NCI-H1436 (cell line): Measurements from ENCODE around the gene IFIT3.

ENCODE experiments used
- DNase-seq: peaks from one replicate; lab custom pipeline; 2025; lab: John Stamatoyannopoulos, UW

The IFIT3 gene

GRCh38 chr10:89362929-89363328, 35.1 kb downstream of the IFIT3 start:
- DNase-seq = no peak

DNA sequence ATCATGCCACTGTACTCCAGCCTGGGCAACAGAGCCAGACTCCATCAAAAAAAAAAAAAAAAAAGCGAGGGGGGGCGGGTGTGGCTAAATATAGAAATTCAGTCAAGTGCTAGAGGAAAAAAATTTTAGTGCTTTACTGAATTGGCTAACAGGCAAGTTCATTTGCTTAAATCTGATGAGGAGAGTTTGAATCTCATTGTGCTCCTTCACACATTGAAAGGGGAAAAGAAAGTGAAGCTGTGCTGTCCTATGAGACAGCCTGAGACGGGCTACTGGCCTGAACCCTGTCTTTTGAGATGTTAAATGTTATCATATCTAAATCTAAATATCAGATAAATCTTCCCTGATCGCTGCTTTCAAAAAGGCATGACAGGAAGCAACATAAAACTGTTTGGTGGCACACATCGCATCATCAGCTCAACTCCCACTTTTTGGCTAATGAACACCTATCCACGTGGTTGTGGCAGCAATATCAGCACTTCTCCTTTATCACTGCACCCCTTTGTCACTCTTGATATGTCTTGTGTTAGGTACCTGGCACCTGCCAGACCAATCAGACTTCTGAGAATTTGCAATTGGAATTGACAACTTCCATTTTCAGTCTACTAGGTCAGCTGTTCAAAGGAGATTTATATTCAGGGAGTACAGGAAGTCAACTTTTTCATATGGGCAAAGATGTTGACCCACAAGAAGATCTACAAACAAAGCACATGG, 36.1 kb downstream of the IFIT3 start:
- DNase-seq = no peak

- DNase-seq = no peak
Observed at GRCh38 chr10:89364531-89364930, 36.7 kb downstream of the IFIT3 start.

- peak; percentile 57 for DNase-seq
Observed at GRCh38 chr10:89367529-89367928, 39.7 kb downstream of the IFIT3 start.

GRCh38 chr10:89368129-89368528, 40.3 kb downstream of the IFIT3 start:
- no peak for DNase-seq

DNA sequence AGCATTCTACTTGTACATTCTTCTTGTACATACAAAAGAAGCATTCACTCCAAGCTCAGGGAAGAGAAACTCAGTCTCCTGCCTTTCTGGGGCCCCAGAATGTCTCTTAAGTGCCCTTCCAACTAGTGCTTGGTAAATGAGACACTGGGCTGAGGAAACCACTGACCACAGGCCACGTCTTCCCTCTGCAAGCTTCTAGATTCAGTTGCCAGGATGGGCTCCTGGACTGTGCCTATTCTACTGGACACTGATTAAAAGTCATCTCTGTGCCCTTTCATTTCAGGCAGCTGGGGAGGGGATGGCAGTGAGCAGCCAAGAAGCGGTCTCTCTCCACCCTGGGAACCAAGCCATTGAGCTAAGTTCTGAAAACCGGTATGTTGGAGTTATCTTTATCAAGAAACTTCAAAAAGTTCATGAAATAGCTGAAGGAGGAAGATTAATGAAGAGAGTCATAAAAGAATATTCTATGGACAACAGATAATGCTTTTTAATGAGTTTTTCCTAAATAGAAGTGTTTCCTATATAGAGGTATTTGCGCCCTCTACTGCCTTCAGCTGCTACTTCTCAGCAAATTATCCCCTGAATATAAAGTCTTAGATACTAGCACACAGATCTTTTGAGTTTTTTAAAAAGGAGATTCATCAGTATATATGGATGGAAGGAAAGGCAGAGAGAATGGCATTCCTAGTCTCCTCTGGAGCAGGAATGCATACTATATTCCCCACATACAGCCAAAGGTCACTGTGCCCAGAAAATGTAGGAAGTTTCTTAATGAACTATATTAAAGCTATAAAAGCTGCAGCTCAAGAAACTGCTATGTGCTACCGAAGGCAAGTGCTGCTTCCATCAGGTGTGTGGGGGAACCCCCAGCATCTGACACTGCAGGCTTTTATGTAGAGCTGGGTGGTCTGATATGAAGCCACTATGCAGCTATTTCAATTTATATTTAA, 41.6 kb downstream of the IFIT3 start:
- no peak for DNase-seq

GRCh38 chr10:89371079-89371478, 43.3 kb downstream of the IFIT3 start:
- no peak for DNase-seq

DNA sequence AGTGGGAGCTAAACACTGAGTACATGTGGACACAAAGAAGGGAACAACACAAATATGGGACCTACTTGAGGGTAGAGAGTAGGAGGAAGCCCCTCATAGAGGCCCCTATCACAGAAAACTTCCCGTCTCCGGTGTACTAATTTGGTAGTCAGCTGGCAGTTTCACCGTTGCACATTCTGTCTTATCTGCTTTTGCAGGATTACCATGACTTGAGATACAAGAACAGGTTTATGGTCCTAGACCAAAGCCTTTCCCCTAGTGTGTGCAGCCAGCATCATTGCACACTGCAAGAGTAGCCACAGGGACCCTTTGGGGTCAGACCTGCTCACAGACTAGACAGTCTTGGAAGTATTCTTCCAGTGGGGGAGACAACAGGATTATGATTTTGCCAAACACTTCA, 44.2 kb downstream of the IFIT3 start:
- DNase-seq = no peak

DNA sequence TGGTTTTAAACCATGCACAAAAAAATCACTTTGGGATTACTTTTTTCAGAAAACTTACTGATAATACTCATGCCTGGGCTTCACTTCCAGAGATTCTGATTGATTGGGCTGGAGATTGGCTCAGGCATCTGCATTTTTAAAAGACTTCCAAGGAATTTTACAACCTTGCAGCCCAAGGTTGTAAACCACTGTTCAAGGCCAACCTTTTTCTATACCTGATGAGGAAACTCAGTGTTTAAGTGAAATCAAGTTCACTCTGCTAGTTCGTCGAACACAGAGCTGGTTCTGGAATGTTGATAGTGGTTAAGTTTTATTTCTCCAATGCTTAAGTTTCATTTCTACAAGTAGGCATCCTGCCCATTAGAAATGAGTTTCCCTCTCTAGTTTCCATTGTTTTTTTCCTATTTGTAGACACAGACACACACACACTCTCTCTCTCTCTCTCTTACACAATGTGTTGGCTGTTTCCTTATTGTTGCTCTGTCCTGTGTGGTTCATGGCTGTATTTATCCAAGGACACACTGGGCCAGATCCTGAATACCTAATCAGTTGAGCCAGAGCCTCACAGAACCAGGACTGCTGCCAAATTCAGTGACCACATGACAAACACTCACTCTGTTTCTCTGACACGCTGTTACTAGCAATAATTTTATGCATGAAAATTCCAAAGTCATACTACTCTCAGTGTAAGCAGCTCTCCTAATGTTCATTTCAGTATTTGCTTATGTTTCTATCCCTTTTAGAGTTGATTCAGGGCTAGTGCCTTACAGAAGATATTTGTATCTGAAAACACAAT, 46.3 kb downstream of the IFIT3 start:
- DNase-seq = no peak

DNA sequence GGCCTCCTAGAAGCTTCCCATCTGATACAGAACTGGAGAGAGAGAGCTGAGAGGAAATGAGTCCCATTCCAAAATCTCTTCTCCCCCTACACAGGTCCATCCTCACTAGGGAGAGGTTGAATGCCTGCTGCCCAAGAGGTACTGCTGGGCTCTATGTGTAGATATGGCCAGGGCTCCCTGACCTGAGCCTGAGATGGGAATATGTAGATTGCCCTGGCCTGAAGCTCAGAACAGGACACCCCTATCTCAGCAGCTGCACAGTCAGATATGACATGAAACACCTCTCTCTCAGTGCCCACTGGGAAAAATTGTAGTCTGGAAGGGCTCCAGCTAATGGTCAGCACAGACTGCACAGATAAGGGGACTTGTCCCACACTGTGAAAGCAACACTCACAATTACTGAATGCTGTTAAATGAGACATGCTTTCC, 46.9 kb downstream of the IFIT3 start:
- DNase-seq = no peak

DNA sequence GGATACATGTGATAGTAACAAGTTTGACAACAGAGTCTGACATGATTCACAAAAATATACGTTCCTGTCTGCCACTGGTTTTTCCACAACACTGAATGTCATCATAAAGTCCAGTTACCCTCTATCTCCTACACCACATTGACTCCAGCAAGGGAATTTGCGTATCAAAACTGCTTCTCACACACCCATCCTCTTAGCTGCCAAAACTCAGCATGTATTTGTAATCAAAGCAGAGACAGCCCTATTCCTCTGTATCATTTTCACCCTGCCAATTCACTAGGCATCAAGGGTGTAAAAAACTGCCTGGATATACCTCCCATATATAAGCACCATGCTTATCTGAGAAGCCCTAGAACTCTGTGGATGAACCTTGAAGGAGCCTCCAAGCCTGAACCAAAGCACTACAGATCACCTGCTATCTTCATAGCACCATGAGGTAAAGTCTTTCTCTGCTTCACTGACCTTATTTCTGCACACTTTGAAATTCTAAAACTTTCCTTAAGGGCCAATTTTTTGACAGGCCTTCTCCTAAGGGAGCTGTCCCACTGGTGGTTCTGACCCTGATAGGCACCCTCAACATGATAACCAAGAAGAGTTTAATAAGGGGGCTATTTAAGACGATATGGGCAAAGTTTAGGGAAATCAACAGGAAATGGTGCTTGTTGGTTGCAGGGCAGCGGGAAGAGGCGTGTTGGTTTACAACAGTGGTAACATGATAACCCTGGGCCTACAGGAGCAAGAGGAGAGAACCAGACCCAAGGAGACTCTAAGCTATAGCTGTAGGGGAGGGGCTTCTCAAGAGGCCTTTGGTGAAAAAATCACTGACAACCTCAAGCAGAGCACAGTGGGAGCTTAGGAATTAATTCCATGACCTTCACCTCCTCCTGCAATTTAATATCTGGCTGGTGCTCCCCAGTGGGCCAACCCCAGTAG, 50.2 kb downstream of the IFIT3 start, which contains the start of gene IFIT1B:
Gene IFIT1B, plus strand, starts transcription at position 352 of the 933 bp plus-strand sequence. Its CDS starts 80 bp downstream, at position 432.
- DNase-seq = no peak

- no peak for DNase-seq
Observed at GRCh38 chr10:89379103-89379502, 51.3 kb downstream of the IFIT3 start.

DNA sequence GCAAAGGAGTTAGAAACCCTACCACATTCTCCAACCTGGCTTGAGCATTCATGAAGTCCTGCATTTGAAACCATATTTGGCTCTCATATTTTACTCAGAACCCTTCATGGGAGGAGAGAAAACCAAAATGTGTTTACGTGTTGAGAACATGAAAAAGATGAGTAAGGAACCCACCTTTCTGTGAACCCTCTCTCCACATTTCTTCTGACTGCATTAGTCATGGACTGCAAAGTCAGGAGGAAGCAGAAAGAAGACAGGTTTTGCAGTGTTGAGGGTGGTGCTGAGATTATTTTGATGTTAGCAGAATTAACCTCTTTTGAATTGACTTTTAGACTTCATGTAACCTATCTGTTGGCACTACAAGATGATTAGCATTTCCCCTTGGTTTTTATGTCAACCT, 55.0 kb downstream of the IFIT3 start:
- DNase-seq = no peak

- no peak for DNase-seq
Observed at GRCh38 chr10:89384474-89385340, 56.9 kb downstream of the IFIT3 start.

- no peak for DNase-seq
Observed at GRCh38 chr10:89388806-89389205, 61.0 kb downstream of the IFIT3 start.

- peak; percentile 21 for DNase-seq
Observed at GRCh38 chr10:89389254-89389653, 61.5 kb downstream of the IFIT3 start.
